EL (cell line): ENCODE measurements around the gene TGFBR3.
A peak's percentile ranks its signal among the peaks of the same experiment; 100 is the strongest.
"Not testable (repeated sequence)": the region's sequence is repeated elsewhere in the genome, so short reads cannot be mapped to it uniquely, and the experiment has no call there.

ENCODE experiments used
- DNase-seq: peaks from one replicate; pipeline ENCODE4 v3.0.0-alpha.2; 2016

The TGFBR3 gene

DNA sequence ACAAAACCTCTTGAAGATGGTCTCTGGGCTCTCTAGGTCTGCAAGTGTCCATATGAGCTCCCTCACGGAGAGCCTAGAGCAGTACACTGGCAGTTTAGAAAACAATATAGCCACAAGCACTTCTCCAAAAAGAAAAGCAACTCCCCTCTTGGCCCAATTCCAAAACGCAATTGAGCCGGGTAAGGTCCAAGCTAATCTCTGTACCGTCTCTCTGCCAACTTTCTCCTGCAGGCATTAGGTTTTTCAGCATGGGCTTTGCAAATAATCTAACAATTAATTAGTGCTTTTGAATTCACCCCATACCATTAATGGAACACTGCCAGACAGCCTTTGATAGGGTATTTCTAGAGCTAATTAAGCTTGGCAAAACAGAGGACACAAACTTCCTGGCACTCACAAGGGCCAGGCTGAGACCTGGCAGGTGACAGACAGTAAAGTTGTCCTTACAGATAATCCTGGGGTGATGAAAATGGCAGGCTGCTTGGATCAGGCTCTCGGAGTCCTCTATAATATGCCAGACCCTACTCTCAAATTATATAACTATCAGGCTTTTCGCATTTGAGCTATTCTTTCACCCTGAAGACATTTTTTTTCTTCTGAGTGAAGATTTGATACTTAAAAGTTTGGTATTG is 39.8 kb downstream of the TGFBR3 start:
- DNase-seq, result peak; percentile 55

DNA sequence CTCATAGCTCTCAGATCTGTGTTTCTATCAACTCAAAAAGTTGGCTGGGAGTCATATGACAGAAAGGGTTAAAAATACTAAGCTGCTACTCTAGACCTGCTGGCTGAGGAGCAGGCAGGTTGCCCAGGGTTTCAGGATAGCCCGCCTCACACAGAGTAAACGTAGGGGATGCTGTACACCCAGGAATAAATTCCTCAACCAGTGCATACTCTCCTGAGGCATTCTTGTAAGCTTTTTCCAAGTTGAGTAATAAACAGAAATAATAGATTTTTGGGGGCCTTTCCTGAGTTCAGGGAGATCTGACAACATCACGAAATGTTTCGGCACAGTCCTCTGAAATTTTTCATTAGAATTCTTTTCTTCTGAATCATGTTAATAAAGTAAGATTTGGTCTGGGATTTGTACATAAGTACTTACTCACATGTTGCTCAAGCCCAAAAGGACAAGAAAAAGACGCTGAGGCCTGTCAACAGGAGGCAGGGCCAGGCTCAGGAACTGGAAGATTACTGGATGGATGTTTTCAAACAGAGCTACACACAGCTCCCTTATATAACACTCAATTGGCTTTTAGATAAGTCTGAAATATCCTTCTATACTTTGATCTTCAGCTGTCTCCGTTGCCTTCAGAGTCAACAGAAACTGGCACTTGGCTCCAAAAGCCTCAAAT is 41.0 kb downstream of the TGFBR3 start:
- DNase-seq, result peak; percentile 95

DNA sequence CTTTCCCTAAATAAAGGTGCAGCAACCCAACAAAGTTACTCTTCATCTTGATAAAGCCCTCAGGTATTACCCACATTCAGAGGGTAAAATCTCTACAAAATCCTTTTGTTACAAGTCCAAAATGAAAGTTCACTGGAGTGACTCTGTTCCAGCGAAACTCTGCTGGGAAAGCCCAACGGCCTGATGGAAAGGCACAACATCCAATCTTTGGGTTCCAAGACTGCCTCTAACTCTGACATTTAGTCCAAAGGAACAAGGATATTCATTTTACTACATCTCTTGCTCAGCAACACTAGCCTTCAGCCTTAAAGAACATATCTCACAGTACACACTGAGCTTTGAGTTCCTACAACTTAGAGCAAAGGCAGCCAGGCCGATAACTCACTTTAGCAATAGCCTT is 42.1 kb downstream of the TGFBR3 start:
- no peak for DNase-seq

DNA sequence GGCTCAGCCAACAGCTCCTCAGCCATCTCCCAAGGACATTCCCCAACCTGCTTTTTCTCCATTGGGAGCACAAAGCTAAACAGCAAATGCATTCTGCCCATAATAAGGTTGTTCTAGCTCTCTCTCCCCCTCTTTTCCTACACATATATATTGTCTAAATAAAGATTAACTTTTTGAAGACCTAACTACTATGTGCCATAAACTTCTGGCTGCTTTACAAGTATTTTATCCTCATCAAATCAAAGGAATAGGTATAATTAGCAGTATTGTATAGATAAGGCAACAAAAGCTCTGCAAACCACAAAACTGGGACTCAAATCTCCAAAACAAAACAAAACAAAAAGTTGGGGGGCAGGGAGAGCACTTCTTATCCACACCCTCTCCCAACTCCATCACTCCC is 43.4 kb downstream of the TGFBR3 start:
- no peak for DNase-seq

DNA sequence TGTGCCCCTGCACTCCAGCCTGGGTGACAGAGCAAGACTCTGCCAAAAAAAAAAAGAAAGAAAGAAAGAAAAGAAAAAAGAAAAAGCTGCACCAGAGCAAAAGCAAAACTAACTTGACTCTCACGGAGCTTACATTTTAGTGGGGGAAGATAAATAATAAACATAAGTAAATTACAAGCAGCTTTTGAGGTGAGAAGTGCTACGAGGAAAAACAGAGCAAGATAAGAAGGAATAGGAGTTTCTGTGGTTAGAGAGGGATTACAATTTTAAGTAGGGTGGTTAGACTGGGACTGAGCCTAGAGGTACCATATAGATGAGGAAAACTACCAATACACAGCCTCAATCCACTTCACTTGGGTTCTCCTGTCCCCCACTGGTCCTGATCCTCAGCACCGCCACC is 43.9 kb downstream of the TGFBR3 start:
- no peak for DNase-seq

DNA sequence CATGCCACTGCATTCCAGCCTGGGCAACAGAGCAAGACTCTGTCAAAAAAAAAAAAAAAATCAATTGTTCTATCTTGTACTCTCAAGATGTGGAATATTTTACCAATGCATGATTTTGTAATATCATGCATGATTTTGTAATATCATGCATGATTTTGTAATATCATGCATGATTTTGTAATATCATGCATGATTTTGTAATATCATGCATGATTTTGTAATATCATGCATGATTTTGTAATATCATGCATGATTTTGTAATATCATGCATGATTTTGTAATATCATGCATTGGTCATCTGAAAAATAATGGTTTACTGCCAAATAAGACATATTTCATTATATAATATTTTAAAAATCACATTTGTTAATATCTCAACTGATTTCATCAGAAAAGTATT is 45.7 kb downstream of the TGFBR3 start:
- DNase-seq, result not testable (repeated sequence)

DNA sequence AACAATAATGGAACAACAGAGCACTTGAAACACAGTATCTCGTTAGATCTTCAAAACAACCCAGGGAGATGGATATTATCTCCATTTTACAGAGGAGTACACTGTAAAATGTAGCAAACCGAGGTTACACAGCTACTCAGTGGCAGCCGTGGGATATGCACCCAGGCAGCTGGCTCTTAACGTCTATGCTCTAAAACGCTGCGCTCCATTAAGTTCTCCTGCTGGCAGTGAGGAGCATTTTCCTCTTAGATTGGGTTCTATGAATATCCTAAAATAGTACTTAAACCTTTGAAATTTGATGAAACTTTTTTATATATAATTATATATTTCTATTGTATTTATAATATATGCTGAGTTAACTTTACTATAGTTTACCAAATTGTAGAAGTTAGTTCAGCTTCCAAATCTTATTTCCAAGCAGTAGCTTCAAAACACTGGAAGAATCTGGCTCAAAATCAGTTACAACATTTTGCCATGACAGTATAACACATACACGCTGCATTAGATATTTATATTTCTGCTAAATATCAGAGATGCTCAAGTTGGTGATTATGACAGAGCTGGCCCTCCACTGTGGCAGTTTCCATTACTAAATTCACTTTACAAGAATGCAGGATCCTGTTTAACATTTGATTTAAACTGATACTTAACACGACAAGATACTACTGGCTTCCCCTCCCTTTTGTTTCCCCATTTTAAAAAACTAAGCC is 49.5 kb downstream of the TGFBR3 start:
- no peak for DNase-seq

DNA sequence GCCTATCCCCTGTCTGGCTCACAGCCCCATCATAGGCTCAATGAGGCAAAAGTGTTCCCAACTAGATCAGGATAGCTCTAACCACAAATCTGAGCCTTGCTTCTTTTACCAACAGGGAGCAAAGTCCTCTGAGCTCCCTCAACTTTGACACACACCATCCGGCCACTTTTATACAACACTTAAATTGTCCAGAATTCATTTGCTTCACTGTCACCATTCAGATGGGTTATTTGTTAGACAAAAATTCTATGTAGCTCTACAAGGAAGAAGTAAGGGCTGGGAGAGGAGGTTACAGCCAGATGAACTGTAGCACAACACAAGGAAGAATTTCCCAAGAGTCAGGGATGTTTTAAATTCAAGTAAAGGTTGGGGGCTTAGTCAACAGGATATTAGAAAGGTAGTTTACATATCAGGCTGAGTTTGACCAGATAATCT is 50.8 kb downstream of the TGFBR3 start:
- no peak for DNase-seq

DNA sequence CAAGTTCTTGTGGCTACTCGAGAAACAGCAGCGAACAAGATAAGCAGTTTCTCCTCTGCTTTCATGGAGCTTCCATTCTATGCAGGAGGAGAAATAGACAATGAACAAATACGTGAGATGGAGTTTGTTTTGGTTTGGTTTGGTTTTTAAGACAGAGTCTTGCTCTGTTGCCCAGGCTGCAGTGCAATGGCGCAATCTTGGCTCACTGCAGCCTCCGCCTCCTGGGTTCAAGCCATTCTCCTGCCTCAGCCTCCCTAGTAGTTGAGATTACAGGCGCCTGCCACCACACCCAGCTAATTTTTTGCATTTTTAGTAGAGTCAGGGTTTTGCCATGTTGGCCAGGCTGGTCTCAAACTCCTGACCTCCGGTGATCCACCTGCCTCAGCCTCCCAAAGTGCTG is 51.4 kb downstream of the TGFBR3 start:
- DNase-seq, result not testable (repeated sequence)

DNA sequence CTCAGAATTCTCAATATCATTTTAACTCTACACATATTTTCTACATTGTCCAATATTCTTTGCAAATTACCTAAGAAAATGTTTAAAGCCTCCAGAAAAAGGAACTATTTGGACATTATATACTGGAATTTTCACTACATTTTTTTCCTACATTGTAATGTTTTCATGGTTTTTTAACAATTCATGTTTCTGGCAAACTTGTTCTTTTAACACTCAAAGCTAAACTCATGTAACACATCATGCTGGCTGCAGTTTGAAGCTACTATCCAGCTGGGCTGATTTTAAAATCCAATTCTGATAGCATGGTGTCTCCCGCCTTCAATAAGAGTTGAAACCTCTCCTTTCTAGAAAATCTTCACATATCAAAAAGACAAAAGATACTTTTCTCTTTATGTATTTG is 52.0 kb downstream of the TGFBR3 start:
- no peak for DNase-seq

DNA sequence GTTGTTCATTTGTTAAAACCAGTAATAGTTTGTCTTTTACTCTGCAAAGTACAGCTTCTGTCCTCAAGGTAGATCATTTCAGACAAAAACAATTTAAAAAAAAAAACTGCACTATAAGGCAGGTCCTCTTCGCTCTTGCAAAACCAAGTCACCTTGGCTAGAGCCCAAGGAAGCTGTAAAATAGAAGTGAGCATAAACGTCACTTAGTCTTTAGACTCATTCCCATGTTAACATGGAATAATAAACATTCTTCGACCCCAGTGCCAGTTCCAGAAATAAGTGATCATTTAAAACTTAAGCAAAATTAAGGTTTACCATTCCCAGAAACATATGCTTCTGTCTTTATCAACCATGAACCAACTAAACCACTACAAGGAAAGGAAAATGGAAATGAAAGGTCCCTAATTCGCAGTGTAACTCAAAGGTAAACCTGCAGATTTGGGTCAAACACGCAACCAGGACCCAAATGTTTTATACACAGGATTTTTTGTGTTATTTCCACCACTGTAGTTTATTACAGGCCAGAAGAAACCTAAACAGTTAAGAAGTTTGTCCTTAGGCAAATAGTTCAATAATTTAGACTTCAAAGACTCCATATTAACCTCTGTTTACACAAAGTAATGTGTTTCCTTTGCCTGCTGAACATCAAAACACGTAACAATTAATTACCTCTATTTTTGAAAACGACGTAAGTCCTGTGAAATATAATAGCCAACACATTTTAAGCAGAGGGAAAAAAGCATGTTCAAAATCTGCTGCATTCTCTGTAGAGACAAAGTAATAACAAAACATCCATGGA is 54.6 kb downstream of the TGFBR3 start:
- no peak for DNase-seq

DNA sequence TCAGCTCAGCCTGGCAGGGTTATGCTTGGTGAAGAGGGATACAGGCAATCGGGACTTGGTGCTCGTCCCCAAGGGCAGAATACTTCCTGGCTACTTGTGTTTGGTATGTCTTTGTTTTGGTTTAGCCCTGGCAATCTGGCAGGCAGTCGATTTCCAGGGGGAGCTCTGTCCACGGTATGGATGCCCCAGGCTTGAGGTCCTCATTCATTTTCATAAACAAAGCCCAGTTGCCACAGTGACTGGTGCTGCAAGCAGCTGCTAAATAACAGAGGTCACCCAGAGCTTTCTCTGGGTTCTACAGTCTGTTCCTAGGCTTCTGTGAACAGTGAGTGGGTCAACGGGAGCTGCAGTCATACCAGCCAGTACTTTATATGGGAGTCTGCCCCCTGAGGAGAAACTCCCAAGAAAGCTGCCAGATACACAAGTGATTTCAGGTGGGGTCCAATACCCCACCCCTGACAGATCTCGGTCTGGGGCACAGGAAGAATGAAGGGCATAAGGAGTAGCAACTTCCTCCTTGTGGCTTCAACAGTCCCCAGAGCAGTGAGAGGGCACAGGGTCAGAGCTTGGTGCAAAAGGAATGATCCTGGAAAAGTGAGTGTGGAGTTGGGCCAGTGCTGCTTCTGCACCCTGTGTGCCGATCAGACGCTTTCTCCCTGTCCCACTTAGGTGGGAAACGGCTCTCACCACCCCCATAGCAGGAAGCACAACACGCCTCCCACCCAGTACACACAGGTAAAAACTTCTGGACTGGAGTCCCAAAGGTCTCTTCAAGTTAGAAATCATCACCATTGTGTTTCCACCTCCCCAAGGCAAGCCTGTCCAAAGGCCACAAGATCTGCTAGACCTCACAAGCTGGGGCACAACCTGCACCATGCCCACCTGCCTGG is 55.5 kb downstream of the TGFBR3 start:
- peak; percentile 80 for DNase-seq

DNA sequence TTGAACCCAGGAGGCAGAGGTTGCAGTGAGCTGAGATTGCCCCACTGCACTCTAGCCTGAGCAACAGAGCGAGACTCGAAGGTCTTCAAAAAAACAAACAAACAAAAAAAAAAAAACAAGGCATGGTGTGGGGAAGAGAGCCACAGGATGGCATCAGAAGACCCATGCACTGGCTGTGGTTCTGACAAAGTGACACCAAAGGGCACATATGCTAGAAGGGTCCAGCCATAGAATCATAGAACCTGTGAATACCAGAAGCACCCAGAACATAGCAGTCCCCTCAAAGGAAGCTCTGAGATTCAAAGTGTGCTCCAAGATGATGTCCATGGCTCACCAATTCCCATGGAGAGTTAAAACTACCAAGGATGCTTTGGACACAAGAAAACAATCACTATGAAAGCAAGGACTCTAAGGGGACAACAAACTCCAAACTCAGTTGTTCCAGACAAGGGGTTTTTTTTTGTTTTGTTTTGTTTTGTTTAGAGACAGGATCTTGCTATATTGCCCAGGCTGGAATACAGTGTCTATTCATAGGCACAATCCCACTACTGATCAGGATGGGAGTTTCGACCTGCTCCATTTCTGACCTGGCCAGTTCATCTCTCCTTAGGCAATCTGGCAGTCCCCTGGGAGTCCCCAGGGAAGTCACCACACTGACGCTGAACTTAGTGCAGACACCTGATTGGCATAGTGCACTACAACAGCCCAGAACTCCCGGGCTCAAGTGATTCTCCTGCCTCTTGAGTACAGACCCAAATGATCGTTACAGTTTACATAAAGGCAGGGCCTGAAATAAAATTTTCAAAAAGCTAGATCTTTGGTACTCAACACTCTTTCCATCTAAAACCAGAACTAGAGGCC is 56.4 kb downstream of the TGFBR3 start:
- DNase-seq, result no peak

DNA sequence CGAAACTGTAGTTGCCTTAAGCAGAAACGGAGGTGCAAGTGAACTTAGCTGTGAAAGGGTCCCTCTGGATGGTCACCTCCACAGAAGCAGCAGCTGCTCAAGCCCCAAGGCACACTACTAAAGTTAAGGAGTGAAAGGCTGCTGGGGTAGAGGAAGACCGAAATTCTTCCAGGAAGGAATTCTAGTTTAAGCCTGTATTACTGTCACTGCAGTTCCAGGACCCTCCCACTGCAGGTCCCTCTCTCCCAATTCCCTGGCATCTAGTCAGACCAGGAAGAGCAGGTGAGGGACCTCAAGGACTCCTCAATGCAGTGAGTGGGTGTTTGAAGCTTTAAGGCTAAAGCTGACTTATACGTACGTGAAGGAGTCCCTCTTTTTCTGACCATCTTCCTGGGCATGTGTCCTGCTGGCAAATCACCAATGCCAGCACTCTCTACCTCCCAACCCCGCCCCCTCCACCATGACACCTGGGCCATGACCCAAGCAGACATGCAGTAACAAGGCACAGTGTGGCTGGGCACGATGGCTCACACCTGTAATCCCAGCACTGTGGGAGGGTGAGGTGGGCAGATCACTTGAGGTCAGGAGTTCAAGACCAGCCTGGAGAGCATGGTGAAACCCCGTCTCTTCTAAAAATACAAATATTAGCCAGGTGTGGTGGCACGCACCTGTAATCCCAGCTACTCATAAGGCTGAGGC is 57.2 kb downstream of the TGFBR3 start:
- no peak for DNase-seq

DNA sequence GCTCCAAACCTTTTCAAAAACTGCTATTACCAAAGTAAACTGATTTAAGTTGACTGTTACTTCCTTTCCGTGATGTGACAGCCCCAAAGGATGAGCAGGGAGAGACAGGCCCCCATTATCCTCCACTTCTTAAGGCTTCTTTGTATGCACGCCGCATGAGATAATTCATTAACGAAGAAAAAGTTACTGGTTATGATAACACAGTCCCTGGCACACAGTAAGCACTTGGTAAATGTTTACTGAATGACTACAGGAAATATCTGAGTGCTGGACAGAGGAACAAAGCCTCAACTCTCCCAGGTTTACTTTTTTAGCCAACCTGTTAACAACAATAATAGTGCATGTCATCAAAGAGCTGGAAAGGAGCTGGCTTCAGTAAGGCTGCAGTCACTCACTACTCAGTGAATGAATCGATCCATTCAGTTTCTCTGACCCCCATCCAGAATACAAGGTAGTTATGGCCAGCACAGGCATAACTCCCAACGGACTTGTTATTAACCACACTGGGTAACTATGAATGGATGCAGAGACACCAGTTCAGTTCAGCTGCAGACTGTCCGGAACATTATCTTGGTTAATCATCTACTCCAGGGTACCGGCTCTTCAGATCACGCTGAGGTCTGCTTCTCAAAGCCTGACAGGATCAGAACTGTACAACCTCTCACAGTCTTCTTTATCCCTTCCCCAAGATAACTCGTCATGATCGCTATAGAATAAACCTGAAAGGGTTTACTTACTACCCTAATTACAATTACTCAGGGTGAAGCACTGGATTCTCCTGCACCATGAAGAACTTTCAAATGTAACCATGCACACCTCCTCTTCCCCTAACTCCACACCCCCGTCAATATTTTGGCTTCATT is 58.3 kb downstream of the TGFBR3 start:
- DNase-seq, result no peak

DNA sequence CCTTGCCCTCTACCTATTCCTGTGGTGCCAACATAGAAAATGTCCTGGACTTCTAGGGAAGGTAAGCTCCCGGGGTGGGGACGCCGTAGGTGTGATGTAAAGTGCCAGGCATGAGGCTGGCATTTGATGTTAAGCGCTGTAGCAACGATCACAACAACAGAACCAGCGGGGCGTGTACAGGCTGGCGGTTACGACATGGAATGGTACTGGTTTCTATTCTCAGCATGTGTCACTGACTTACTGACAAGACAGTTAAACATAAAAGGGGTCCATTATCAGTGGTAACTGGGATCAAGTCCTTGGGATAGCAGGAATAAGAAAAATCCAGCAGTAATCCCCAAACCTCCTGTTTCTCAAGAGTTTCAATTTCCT is 58.9 kb downstream of the TGFBR3 start:
- DNase-seq, result no peak

DNA sequence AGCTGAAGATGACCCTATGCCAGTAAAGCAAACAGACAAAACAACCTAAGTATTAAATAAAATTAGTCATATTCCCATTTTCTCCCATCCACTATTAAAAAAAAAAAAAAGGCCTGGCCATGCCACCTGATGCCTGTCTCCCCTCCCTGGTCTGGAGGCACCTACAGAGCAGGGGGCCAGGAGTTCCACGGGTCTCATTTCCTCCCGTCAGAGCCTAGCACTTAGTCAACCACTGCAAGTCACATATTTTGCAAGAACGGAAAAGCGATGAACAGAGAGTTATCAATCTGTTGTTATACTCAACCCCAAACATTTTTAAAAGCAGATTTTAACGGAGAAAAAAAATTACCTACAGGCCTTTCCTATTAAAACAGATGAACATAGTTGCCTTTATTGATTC is 59.3 kb downstream of the TGFBR3 start:
- no peak for DNase-seq

DNA sequence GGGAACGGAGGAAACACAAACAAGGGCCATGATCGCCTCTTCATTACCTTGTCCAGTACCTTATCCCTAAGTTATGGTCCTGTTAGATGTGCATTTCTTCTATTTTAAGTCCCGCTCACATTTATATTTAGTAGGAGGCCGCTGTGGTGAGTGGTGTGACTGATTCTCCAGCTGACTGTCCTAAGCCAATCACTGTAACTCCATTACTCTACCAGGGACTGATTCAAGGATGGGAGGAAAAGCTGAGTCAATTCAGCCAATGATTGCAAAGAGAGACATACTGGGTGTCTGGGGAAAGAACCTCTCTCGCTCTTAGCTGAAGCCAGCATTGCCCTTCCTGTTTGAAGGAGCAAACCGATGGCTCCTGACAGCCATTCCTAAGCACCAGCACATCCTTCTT is 59.7 kb downstream of the TGFBR3 start:
- DNase-seq, result no peak

DNA sequence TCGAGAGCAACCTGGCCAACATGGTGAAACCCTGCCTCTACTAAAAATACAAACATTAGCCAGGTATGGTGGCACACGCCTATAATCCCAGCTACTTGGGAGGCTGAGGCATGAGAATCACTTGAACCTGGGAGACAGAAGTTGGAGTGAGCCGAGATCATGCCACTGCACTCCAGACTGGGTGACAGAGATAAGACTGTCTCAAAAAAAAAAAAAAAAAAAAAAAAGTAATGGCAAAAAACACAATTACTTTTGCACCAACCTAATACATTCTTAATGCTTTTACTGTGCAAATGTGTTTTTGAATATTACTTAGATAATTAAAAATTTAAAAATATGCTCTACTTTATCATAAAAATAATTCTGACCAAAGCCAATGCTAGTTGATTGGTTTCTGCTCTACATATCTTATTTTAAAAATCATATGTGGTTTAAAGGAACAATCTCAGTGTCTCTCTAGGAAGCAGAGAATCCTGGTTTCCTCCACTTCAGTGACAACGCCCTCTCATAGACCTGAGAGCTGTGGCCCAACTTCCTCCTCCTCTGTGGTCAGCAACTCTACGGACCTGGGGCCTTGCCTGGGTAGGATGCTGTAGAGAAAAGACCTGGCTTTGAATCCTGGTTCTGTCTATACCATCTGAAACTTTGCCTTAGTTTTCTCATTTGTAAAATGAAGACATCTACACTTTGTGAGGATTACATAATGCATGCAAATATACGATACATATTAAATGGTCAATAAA is 64.7 kb downstream of the TGFBR3 start:
- no peak for DNase-seq
